Measurements from ENCODE around the gene CYP4F22.
"Not testable (repeated sequence)": the region's sequence is repeated elsewhere in the genome, so short reads cannot be mapped to it uniquely, and the experiment has no call there.

Gene CYP4F22

DNA sequence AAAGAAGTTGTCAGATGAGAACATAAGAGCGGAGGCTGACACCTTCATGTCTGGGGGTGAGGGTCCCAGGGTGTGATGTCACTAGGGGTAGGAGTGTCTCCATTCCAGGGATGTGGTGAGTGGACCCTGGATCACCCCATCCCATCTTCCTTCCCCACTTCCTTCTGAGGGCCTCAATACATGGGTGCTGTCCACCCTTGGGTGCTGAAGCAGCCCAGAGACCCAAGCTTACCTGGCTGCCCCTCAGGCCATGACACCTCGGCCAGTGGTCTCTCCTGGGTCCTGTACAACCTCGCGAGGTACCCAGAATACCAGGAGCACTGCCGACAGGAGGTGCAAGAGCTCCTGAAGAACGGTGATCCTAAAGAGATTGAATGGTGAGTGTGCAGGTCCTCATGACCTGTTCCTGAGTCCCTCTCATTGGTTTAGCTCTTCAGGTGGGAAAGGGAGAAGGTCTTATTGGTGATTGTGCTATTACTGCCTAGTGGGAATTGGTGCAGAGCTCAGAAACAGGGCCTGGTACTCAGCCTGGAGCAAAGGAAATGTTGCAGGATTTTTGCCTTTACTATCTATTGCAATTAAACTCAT is 69.0 kb downstream of the CYP4F22 start:
- DNase-seq, result no peak

DNA sequence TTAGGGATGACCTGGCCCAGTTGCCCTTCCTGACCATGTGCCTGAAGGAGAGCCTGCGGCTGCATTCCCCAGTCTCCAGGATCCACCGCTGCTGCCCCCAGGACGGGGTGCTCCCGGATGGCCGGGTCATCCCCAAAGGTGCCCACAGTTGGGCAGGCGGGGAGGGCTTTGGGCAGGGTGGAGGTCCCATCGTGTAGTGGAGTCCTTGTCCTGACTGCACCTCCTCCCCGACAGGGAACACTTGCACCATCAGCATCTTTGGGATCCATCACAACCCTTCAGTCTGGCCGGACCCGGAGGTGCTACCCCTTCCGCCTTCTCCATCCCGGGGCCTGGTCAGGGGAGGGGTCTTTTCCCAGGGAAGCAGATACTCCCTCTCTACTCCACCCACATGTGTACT is 75.0 kb downstream of the CYP4F22 start:
- DNase-seq, result no peak

DNA sequence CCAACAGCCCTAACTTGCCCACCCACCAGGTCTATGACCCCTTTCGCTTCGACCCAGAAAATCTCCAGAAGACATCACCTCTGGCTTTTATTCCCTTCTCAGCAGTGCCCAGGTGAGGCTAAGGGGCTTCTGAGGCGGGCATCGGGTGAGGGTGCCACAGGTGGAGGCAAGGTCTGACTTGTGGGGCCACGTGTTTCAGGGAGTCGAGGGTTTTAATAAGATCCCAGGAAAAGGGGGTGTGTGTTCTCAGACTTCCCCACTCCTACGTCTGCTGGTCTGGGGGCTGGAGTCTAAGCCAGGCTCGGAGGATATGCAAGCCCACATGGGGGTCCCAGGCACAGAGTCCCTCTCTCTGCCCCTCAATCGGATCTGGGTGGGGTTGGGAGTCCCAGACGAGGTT is 75.8 kb downstream of the CYP4F22 start:
- DNase-seq, result no peak

DNA sequence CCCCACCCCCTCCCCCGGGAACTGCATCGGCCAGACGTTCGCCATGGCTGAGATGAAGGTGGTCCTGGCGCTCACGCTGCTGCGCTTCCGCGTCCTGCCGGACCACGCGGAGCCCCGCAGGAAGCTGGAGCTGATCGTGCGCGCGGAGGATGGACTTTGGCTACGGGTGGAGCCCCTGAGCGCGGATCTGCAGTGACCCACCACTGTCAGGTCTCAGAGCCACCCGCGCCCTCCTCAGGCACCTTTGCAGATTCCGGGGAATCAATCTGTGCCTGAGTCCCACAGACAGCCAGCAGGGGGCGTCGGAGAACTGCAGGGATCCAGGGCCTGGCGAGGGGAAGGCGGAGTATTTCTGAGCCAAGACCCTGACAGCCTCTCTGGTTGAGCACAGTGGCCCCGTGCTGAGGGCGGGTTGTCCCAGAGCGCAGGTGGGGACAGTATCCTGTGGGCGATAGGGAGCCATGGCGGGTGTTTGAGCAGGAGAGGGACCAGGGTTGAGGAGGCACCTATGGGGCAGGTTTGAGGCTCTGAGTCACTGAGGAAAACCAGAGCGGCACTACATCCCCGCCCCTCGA is 76.3 kb downstream of the CYP4F22 start:
- peak; percentile 84 for DNase-seq

DNA sequence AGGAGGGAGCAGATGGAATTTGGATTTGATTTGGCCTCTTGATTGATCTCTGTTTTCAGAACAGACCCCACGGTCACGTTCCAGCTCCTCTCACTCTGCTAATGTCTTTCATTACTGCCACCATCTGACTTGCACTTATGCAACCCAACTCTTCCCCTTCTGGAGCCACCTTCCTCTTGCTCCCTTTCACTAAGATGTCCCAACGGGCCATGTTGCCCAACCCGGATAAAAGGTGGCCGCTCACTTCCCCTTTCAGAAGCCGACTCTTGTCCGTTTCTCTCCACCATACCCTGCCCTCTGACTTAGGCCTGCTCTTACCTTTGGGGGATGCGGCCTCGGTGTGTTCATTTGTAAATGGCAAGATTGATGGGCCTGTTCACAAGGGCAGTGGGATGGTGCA is 79.3 kb downstream of the CYP4F22 start:
- peak; percentile 56 for DNase-seq

DNA sequence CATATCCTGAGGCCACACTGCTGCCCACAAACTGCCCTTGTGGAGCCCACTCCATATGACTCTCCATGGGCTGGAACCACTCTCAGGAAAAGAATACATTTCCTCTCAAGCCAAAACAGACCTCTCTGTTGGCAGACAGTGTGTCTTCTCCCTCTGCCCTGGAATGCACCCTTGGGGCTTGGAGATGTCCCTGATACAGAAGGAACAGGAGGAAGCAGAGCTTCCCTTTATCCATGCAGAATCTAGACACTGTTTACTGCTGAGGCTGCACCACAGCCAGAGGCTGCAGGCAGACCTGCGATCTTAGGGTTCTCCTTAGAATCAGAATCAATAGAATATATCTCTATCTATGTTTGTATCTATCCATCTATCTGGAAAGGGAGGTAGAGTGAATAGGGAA is 79.9 kb downstream of the CYP4F22 start:
- no peak for DNase-seq

DNA sequence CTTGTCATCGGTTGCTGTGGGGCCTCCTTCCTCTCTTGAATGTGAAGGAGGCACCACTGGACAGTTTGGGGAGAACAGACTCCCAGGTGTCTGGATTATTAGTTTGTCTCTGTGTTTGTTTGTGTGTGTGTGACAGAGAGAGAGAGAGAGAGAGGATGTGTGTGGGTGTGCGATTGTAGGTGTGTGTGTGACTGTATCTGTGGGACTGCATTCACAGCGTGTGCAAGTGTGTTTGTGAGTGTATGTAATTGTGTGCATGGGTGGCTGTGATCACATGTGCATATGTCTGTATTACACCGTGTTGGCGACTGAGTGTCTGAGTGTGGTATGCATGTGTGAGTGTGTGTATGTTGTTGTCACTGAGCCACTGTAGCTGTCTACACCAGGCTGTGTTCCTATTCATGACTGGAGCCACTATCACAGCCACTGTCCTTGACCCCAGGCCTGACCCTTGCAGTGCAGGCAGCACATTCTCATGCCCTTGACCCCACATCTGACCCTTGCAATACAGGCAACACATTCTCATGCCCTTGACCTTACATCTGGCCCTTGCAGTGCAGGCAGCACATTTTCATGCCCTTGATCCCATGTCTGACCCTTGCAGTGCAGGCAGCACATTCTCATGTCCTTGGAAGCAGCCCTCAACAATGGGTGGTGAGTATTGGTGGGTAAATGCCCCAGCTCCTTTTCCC is 81.6 kb downstream of the CYP4F22 start:
- DNase-seq, result no peak

DNA sequence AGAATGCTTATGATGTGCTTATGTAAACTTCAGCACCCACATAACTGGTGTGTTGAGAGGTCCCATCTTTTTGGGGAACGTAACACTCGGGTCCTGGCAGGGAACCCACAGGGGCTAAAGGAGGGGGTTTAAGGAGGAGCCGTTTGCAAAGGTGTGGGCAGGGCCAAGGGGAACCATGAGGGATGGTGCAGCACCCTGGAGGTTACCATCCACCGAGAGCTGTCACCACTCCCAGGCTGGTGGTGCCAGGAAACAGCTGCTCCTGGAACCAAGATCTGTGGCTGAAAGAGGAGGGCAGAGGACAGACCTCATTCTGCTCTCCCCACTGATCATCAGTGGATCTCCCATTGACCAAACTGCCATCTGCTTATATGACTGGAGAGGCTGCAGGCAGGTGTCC is 83.5 kb downstream of the CYP4F22 start:
- no peak for DNase-seq

DNA sequence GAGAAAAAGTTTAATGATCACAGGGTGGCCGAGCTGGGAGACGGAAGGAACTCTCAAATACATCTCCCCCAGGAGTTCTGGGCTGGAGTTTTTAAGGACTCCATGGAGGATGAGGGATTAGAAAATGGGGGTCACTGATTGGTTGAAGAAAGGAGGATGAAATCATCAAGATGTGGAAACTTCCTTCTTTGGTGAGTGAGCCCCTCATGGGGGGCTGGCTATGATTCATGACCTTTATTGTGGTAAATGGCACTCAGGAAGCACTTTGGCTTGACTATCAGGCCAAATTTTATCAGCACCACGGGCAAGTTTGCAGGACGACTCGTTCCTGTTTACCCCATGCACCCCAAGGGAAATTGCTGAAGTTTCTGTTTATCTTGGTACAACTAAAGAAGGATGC is 84.2 kb downstream of the CYP4F22 start:
- not testable (repeated sequence) for DNase-seq

DNA sequence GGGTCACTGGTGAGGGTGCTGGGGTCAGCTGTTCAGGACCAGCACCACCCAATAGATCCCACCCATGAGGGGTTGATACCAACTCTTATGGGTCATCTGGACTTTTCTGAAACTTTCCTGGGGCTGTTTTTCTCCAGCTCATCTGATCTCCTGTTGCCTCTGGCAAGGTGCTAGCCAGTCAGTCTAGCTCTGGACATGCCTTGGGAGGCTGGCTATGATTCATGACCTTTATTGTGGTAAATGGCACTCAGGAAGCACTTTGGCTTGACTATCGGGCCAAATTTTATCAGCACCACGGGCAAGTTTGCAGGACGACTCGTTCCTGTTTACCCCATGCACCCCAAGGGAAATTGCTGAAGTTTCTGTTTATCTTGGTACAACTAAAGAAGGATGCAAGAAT is 85.4 kb downstream of the CYP4F22 start:
- DNase-seq, result not testable (repeated sequence)

DNA sequence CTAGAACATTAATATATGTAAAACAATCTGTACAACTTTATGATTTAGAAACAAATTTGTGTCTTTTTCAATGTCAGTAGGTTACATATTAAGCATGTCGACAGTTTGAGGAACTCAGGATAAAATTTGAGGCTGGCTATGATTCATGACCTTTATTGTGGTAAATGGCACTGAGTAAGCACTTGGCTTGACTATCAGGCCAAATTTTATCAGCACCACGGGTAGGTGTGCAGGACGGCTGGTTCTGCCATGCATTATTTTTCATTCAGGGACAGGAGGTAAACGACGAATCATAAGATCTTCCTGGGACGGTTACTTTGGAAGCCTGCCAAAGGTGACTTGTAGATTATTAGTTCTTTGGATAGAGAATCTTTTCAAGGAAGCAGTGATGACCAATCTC is 86.7 kb downstream of the CYP4F22 start:
- no peak for DNase-seq
